SH-SY5Y (cell line): ENCODE measurements around the gene PRRC2B.

ENCODE experiments used
- GATA2 ChIP-seq: IDR thresholded peaks from 2 replicates; pipeline ENCODE4 v1.6.1; 2011; ENCODE audit warnings: mild to moderate bottlenecking, low read depth, low read length
- GATA3 ChIP-seq: IDR thresholded peaks from 2 replicates; pipeline ENCODE4 v1.6.1; 2011; ENCODE audit warnings: low read depth, mild to moderate bottlenecking, low read length, moderate library complexity

- TF ChIP-seq GATA3 = no peak
- TF ChIP-seq GATA2 = no peak
These were observed 127.9 kb downstream of the PRRC2B start for GRCh38 chr9:131521822-131522221.
